Stimulated activated CD4-positive, alpha-beta T cell treated with anti-CD3 and anti-CD28 coated beads, Interleukin-12 subunit alpha, Interleukin-12 subunit beta, amount 100 ng/mL, for 48 hours (primary cell): ENCODE results near the gene CDC42BPA.

ENCODE experiments used
- DNase-seq, 3 donors: peaks; one replicate each; pipeline ENCODE4 v3.0.0-alpha.2; 2020; ENCODE audit warnings: low read depth in 2 of 3, low spot score in 1 of 3

Gene CDC42BPA

DNA sequence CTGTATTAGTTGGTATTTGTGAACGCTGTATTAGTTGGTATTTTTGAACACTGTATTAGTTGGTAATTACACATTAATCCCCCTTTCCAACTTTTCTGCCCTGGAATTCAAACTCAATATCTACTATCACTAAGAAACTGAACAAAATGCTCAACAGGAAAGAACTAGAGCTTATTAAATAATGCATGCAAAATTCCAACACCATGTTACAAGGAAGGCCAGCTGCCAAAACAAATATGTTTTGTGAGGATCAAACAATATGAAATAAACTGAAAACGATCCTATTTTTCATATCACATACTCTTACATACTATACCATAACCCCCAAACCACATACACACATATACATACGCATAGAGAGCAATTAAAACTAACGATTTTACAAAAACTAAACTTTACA lies 104.9 kb downstream of the CDC42BPA start:
- DNase-seq: no peak

DNA sequence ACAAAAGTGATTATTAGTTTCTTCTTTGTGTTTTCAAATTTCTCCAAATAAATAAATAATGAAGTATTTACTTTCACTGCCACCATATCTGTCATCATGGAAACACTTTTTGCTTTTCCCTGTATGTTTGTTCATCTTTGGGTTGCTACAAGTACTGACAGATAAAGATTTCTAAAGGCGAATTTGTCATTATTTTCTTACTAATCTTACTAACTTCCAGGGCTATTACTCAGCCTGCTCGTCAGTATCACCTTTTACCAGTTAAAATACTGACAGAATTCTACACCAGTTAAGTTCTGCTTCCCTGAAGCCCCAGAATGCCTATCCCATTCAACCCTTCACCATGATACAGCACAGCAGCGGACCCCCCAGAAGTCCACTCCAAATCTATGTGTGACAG lies 106.1 kb downstream of the CDC42BPA start:
- DNase-seq: no peak

GRCh38 chr1:227210604-227211003 lies 107.7 kb downstream of the CDC42BPA start:
- DNase-seq: no peak

- DNase-seq: no peak
Measured at GRCh38 chr1:227197064-227197463, 121.2 kb downstream of the CDC42BPA start.

DNA sequence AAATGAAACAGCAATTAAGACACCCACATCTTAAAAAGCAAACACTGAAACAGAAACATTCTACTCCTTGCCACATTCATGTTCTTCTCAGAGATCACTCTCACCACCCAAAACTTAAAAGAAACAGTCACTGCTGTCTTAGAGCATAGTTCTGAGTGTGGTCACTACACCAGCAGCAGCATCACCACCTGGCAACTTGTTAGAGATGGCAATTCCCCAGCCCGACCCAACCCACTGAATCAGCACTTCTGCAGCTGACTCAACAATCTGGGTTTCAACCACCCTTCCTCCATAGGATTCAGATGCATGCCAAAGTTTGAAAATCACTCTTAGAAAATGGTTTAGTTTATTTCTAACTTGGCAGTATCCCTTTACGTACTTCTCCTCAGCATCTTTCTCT lies 126.1 kb downstream of the CDC42BPA start:
- peak; percentile 5 to 25 (median 23) for DNase-seq

- DNase-seq: no peak
Measured at GRCh38 chr1:227191607-227192006, 126.7 kb downstream of the CDC42BPA start.

- DNase-seq: no peak
Measured at GRCh38 chr1:227190321-227190720, 128.0 kb downstream of the CDC42BPA start.

GRCh38 chr1:227185291-227185690 lies 133.0 kb downstream of the CDC42BPA start:
- DNase-seq: no peak

DNA sequence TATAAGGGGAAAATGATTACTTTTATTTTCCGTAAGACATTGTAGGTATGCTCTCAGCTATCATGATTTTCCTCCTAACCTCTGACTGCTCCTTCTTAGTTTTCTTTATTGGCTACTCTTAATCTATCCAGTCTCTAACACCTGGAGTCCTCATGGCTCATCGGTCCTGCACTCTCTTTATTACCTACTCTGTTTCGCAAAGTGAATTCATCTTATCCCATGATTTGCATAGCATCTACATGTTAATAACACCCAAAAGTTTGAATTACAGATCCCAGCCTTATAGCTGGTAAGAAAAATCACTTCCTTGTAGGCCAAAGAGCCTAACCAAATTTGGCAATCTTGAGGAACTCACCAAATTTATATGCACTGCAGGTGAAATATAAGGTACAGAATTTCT lies 136.3 kb downstream of the CDC42BPA start:
- no peak for DNase-seq

- DNase-seq: no peak
Measured at GRCh38 chr1:227175611-227176010, 142.7 kb downstream of the CDC42BPA start.

GRCh38 chr1:227174164-227174563 lies 144.1 kb downstream of the CDC42BPA start:
- DNase-seq: no peak

DNA sequence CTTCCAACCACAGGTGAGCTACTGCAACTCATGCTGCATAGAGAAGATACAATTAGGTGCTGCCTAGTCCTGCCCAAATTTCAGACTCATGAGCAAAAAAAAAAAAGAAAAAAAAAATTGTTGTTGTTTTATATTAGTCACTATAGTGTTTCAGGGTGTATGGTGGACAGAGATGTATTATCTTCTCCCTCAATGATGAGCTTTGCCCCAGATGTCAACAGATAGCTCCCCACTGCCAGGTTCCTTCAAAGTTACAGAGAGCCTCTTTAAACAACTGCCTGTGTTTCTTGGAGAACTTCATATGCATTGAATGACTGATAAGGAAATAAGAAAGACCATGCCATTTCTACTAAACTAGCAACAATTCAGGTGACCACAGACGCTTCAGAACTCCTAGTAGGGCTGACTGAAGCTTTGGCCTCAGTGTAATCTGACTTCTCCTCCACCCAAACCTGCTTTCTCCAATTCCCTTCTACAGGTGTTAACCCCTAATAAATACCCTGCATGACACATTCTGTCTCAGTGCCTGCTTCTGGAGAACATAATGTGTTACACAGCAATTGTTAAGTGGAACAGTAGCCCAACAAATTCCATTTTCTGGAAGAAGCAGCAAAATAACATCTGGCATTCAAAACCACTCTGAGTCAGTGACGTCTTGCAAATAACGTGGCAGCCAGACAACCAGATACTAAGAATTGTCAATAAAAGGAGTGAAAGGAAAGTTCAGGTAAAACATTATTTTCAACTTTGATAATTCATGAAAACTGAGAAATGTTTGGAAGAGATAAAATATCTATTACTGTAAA lies 147.7 kb downstream of the CDC42BPA start:
- DNase-seq: no peak

DNA sequence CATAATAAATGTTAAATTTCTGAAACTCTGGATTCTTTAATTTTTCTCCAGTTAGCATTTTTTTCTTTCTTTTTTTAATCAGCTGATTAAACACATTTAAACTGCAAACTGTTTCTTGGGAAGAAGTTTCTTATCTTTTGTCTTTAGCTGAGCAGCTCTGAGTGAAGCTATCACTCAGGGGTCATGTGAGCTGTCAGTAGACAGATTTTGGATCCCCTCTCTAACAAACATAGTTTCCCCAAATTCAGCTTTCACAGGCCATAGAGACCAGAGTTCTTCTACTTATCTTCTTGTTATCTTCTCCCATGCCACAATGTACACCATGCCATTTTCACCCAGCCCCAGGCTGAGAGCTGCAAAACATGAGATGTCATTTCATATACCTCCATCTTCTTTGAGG lies 148.9 kb downstream of the CDC42BPA start:
- DNase-seq: no peak

GRCh38 chr1:227167276-227168101 lies 150.8 kb downstream of the CDC42BPA start:
- DNase-seq: no peak

DNA sequence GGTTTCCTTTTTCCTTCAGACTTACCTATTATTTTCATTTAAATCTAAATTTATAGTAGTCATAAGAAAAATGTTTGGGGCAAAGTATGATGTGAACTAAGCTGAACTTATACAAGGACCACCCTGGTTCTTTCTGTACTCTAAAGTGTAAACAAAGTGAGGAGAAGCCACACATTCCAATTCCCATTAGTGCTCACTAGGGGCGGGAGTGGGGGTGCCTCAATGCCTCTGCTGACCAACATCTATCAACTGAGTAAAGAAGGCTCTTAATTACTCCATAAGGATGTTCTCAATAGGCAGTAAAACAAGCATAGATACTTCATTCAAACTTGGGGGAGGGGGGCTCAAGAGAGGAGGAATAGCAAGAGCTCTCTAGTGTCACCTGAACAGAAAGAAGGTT lies 151.7 kb downstream of the CDC42BPA start:
- DNase-seq: no peak

DNA sequence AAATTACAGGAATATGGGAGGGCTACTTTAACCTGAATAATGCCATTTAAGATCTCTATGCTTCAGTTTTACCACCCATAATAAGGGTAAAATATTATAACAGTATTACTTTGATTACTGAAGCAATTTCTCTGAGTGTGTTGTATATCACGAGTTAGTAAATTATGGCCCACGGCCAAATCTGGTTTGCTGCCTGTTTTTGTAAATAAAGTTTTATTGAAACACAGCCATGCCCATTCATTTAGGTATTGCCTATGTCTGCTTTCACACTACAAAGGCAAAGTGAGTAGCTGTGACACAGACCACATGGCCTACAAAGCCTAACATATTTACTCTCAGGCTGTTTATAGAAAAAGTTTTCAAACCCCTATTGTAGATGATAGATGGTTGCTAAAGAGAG lies 156.8 kb downstream of the CDC42BPA start:
- no peak for DNase-seq

DNA sequence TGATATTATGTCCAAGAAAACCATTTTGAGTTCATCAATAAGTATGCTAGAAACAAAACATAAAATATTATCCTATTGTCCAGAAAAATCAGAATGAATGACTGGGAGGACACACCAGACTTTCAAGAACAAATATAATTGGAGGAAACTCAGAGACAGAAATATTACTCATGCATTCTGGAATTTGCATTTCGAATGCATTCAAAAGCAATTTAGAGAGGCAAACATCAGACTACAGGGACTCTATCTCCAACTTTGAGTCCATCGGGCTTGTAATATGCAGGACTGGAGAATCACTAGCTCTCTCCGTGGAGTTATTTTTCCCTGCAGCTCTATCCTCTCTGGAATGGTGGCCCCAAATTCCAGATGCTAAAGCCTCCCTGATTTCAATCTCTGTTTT lies 161.8 kb downstream of the CDC42BPA start:
- no peak for DNase-seq

- no peak for DNase-seq
Measured at GRCh38 chr1:227155688-227156087, 162.6 kb downstream of the CDC42BPA start.

- no peak for DNase-seq
Measured at GRCh38 chr1:227155004-227155403, 163.3 kb downstream of the CDC42BPA start.

DNA sequence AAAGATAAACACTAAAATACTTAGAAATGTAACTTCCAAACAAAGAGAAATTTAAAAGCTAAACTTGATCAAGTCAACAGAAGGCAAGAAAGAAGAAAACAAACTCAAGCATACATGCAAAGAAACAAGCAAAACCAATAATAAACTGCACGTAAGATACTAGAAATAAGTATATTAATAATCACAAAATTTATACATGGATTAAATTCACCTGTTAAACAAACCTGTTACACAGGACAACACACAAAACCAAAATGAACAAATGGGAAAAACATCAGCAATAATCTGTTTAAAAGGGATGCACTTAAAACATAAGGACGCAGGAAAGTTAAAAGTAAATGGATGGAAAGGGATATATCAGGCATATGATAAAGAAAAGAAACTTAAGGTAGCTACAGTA lies 165.8 kb downstream of the CDC42BPA start:
- no peak for DNase-seq

GRCh38 chr1:227140376-227140775 lies 177.9 kb downstream of the CDC42BPA start:
- DNase-seq: no peak

DNA sequence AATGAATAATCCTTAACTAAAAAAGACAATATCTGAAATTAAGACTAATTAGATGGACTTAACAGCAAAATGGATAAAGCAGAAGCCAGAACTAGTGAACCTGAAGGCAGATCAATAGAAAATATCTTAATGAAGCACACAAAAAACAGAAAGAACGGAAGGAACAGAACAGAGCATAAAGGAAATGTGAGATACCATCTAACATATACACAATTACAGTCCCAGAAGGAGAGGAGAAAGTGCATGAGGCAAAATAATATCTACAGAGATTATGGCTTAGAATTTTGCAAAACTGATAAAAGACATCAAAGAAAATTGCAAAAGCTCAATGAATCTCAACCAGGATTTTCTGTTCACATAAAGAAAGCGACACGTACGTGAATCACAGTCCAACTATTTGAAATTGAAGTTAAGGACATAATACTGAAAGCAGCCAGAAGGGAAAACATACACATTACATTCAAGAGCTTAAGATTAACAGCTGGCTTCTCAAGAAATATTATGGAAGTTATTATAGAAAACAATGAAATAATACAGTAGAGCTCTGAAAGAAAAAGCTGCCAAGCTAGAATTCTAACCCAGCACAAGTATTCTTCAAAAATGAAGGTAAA lies 182.0 kb downstream of the CDC42BPA start:
- DNase-seq: no peak
